OCI-LY1 (cell line): ENCODE results near the gene GOLGA2.
"Not testable (repeated sequence)": the region's sequence is repeated elsewhere in the genome, so short reads cannot be mapped to it uniquely, and the experiment has no call there.

ENCODE experiments used
- H2AFZ ChIP-seq: fragments of 200-600 bp; sonication (generic), shearing (Covaris generic); 2 replicates; pipeline ENCODE4 v1.6.0; 2014; ENCODE audit warnings: antibody characterized with exemption, mild to moderate bottlenecking, low read length
- H3F3A ChIP-seq: fragments of 200-600 bp; sonication (generic), shearing (Covaris generic); 2 replicates; pipeline ENCODE4 v1.6.0; 2014; ENCODE audit warnings: mild to moderate bottlenecking, antibody characterized with exemption, low read length, moderate library complexity; ENCODE audit not compliant: insufficient read depth
- H3K27ac ChIP-seq: fragments of 200-600 bp; sonication (generic); 2 replicates; pipeline ENCODE4 v1.5.1; 2014; ENCODE audit warnings: low read length, mixed run types, mild to moderate bottlenecking, low read depth; ENCODE audit not compliant: poor library complexity, severe bottlenecking
- H3K27me3 ChIP-seq: fragments of 200-600 bp; sonication (generic); 2 replicates; pipeline ENCODE4 v1.6.0; 2014; ENCODE audit warnings: antibody characterized with exemption, mild to moderate bottlenecking, low read length, moderate library complexity; ENCODE audit not compliant: insufficient read depth
- H3K36me3 ChIP-seq: fragments of 200-600 bp; sonication (generic); 2 replicates; pipeline ENCODE4 v1.6.1; 2014; ENCODE audit warnings: mild to moderate bottlenecking, antibody characterized with exemption, low read length, moderate library complexity, mixed read lengths; ENCODE audit not compliant: insufficient read depth
- H3K4me1 ChIP-seq: fragments of 200-600 bp; sonication (generic); 2 replicates; pipeline ENCODE4 v1.5.1; 2014; ENCODE audit warnings: mild to moderate bottlenecking, low read length, moderate library complexity; ENCODE audit not compliant: insufficient read depth, severe bottlenecking
- H3K4me2 ChIP-seq: fragments of 200-600 bp; sonication (generic), shearing (Covaris generic); 2 replicates; pipeline ENCODE4 v1.6.1; 2014; ENCODE audit warnings: low read length
- H3K4me3 ChIP-seq: fragments of 200-600 bp; sonication (generic); 2 replicates; pipeline ENCODE4 v1.5.1; 2014; ENCODE audit warnings: low read length, low read depth, mild to moderate bottlenecking, mixed read lengths; ENCODE audit not compliant: poor library complexity, severe bottlenecking
- H3K79me2 ChIP-seq: fragments of 200-600 bp; shearing (Covaris generic); 2 replicates; pipeline ENCODE4 v1.6.1; 2016; ENCODE audit warnings: mixed run types, low read length, mixed read lengths; ENCODE audit not compliant: insufficient read depth
- H3K9ac ChIP-seq: fragments of 200-600 bp; sonication (generic), shearing (Covaris generic); 2 replicates; pipeline ENCODE4 v1.6.1; 2014; ENCODE audit warnings: mild to moderate bottlenecking, low read length, mixed read lengths
- H3K9me2 ChIP-seq: fragments of 200-600 bp; sonication (generic), shearing (Covaris generic); 2 replicates; pipeline ENCODE4 v1.6.1; 2014; ENCODE audit warnings: low read depth, mild to moderate bottlenecking, low read length, mixed read lengths
- H3K9me3 ChIP-seq: fragments of 200-600 bp; shearing (Covaris generic); 2 replicates; pipeline ENCODE4 v1.6.1; 2014; ENCODE audit warnings: low read length, mixed read lengths
- H4K20me1 ChIP-seq: fragments of 200-600 bp; sonication (generic), shearing (Covaris generic); 2 replicates; pipeline ENCODE4 v1.6.0; 2016; ENCODE audit warnings: mild to moderate bottlenecking, low read length; ENCODE audit not compliant: insufficient read depth
- EZH2 ChIP-seq: fragments of 200-600 bp; sonication (generic), shearing (Covaris generic); IDR thresholded peaks from 2 replicates; pipeline ENCODE4 v1.8.0; 2017; ENCODE audit warnings: borderline replicate concordance, mixed run types, mild to moderate bottlenecking, antibody characterized with exemption, low read length, moderate library complexity, mixed read lengths
- TF ChIP-seq, protein P1 (sequence below): fragments of 200-600 bp; sonication (generic), shearing (Covaris generic); IDR thresholded peaks from 2 replicates; pipeline ENCODE4 v1.5.1; 2017; ENCODE audit warnings: mild to moderate bottlenecking, antibody characterized with exemption, low read length, moderate library complexity, mixed read lengths

GOLGA2 gene

DNA sequence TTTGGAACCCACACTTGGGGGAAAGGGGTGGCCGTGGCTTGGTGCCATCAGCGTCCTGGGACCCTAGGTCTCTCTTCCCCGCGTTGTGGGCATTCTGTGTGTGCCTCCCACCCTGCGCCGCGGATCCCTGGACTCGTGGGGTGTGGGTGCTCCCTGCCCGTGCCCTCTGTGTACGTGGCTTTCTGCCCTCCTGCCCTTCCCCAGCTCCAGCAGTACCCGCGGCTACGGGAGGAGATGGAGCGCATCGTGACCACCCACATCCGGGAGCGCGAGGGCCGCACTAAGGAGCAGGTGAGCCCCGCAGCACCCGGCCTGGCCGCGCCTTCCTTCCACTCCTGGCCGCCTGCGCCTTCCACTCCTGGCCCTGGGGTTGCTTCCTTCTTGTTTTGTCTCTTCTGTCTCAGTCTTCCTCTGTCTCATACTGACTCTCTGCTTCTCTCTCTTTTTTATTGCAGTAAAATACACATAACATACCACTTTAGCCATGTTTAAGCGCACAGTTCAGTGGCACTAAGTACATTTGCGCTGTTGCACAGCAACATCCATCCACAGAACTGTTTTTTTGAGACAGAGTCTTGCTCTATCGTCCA, 41.9 kb downstream of the GOLGA2 start:
- Histone ChIP-seq H3K27me3 (peaks cover 3% of the 10 kb centered on the region; the same call in 1 of the 2 replicates), H3K79me2 (no peaks in the 10 kb centered on the region), H3K4me3 (no peak overlapping the region), H4K20me1 (no peaks in the 10 kb centered on the region), H3K36me3 (no peaks in the 10 kb centered on the region), H3K4me1 (no peaks in the 10 kb centered on the region), H3K9me3 (no peaks in the 10 kb centered on the region), H3K9ac (no peak overlapping the region), H2AFZ (no peak overlapping the region), H3K4me2 (no peak overlapping the region), H3K9me2 (no peaks in the 10 kb centered on the region), H3K27ac (no peak overlapping the region), H3F3A (no peaks in the 10 kb centered on the region)
- no peak for TF ChIP-seq EZH2
- TF ChIP-seq, protein P1, sequence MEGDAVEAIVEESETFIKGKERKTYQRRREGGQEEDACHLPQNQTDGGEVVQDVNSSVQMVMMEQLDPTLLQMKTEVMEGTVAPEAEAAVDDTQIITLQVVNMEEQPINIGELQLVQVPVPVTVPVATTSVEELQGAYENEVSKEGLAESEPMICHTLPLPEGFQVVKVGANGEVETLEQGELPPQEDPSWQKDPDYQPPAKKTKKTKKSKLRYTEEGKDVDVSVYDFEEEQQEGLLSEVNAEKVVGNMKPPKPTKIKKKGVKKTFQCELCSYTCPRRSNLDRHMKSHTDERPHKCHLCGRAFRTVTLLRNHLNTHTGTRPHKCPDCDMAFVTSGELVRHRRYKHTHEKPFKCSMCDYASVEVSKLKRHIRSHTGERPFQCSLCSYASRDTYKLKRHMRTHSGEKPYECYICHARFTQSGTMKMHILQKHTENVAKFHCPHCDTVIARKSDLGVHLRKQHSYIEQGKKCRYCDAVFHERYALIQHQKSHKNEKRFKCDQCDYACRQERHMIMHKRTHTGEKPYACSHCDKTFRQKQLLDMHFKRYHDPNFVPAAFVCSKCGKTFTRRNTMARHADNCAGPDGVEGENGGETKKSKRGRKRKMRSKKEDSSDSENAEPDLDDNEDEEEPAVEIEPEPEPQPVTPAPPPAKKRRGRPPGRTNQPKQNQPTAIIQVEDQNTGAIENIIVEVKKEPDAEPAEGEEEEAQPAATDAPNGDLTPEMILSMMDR: no peak

DNA sequence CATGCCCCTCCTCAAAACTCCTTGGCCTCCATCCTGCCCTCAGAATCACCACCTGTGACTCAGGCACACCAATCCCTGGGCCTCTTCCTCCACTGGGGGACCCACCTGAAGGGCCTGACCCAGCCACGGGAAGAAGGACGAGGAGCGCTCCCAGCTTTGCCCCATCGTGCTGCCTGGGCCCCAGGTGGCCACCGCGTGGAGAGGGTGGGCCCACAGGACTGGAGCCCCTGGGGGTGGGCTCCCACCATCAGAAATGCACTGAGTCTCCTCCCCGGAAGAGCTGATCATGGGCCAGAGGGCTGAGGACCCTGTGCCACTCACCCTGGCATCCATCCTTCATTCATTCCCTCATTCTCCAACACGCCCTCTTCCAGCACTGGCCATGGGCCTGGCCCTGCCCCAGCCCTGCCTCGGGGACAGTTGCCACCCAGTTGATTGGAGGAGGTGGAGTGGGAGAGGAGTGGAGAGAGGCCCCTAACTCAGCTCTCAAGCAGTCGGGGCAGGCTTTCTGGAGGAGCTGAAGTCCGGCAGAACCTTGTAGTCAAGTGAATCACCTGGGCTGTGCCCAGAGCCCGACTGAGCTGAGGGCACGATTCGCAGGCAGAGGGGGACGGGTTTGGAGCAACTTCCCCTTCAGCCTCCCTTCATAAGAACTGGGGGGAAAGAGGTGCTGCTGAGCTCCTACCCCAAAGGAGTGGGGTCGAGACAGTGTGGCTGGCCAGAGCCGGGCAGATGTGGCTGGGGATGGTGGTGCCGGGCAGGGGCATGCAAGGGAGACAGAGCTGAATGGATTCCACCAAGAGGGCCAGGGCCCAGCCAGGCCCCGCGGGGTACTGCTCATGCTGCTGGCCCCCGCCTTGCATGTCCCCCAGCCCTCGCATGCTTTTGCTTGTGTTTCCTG, 43.0 kb downstream of the GOLGA2 start:
- Histone ChIP-seq H3K9me3 (no peaks in the 10 kb centered on the region), H3K4me1 (no peaks in the 10 kb centered on the region), H4K20me1 (no peaks in the 10 kb centered on the region), H3K27me3 (peaks cover 3% of the 10 kb centered on the region; the same call in 1 of the 2 replicates), H2AFZ (no peak overlapping the region), H3K4me2 (no peak overlapping the region), H3K27ac (no peak overlapping the region), H3K9me2 (no peaks in the 10 kb centered on the region), H3K36me3 (no peaks in the 10 kb centered on the region), H3K9ac (no peak overlapping the region), H3K4me3 (no peak overlapping the region), H3F3A (no peaks in the 10 kb centered on the region), H3K79me2 (no peaks in the 10 kb centered on the region)
- TF ChIP-seq EZH2: no peak
- TF ChIP-seq, protein P1: no peak

DNA sequence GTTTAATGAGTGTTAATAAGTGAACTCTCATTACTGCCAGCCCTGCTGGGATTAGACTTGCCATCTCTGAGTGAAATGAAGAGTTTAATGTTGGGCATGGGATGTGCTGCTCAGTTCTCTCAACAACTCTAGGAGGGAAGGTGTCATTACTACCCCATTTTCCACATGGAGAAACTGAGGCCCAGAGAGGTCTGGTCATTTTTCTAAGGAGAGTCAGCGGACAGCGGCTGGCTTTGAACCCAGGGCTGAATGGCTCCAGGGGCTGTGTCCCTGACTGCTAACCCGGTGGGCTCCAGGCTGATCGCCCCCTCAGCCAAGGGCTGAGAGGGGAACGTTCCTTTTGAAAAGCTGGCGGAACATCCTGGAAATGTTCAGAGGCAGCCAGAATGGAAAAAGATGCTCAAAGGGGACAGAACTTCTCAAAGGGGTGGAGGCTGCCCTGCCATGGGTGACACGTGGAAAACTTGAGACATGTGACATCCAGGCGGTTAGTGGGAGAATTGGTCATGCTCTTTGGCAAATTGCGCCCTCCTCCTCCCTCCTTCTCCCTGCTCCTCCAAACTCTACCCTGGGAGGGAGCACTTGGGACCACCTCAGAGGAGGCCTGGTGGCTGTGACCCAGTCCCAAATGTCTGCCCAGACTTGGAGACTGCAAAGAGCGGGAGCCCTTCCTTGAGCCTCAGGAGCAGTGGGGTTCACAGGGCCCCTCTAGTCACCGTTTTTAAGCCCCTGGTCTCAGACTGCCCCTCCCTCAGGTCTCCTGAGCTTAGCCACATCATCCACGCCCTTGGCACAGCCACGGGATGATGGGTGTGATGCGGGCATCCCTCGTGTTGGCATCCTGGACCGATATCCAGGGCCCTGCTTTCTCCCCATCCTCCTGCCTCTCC, 43.9 kb downstream of the GOLGA2 start:
- TF ChIP-seq, protein P1: no peak
- TF ChIP-seq EZH2: no peak

DNA sequence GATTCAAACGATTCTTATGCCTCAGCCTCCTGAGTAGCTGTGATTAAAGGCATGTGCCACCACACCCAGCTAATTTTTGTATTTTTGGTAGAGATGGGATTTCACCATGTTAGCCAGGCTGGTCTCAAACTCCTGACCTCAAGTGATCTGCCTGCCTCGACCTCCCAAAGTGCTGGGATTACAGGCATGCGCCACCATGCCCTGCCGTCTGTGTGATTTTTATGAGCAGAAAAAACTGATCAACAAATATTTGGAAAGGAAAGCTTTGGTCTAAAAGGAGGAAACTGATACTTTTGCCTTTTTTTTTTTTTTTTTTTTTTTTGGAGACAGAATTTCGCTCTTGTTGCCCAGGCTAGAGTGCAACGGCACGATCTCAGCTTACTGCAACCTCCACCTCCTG, 44.9 kb downstream of the GOLGA2 start:
- H4K20me1 ChIP-seq, H3K9ac ChIP-seq, H3K9me2 ChIP-seq, H3K4me3 ChIP-seq, H3K79me2 ChIP-seq, H3K4me1 ChIP-seq, H3F3A ChIP-seq, H2AFZ ChIP-seq, H3K9me3 ChIP-seq, H3K36me3 ChIP-seq, H3K4me2 ChIP-seq, H3K27ac ChIP-seq, H3K27me3 ChIP-seq: not testable (repeated sequence)

More for the DNA sequence above, 43.9 kb downstream of the GOLGA2 start:
- Histone ChIP-seq H3K4me2 (no peak overlapping the region), H4K20me1 (no peaks in the 10 kb centered on the region), H3K9me2 (no peaks in the 10 kb centered on the region), H3K27ac (no peak overlapping the region), H3K79me2 (no peaks in the 10 kb centered on the region), H3K27me3 (peaks cover 3% of the 10 kb centered on the region; the same call in 1 of the 2 replicates), H3K4me1 (no peaks in the 10 kb centered on the region), H3K36me3 (no peaks in the 10 kb centered on the region), H3F3A (no peaks in the 10 kb centered on the region), H3K4me3 (no peak overlapping the region), H3K9ac (no peak overlapping the region), H2AFZ (no peak overlapping the region), H3K9me3 (no peaks in the 10 kb centered on the region)
